Measurements from ENCODE around the gene TRAM2. TPM values are rescaled to one million over a fixed set of nuclear protein-coding genes. Genes with fewer than 3 reads are reported as not detected.
A peak's percentile ranks its signal among the peaks of the same experiment; 100 is the strongest.

Gene TRAM2
- total RNA-seq, 1 donor from 2014 or later = 12.6 TPM

GRCh38 chr6:52552278-52552643 lies 24.6 kb downstream of the TRAM2 start:
- intact Hi-C loops (cut with DNase I) = no loop called here
- DNase-seq (ENCODE audit: missing footprints) (no peak), ATAC-seq (no peak)

- DNase-seq (ENCODE audit: missing footprints) = peak; percentile 80
- peak; percentile 93 for ATAC-seq
- intact Hi-C loops (cut with DNase I) = no loop called here
These were observed 25.2 kb downstream of the TRAM2 start for GRCh38 chr6:52551483-52552277.

GRCh38 chr6:52550870-52551269 lies 26.0 kb downstream of the TRAM2 start:
- intact Hi-C loops (cut with DNase I) = no loop called here

GRCh38 chr6:52550014-52550575 lies 26.8 kb downstream of the TRAM2 start:
- DNase-seq (ENCODE audit: missing footprints) (no peak), ATAC-seq (no peak)
- intact Hi-C loops (cut with DNase I) = no loop called here

More at GRCh38 chr6:52550870-52551269, 26.0 kb downstream of the TRAM2 start:
- ATAC-seq (no peak), DNase-seq (ENCODE audit: missing footprints) (no peak)

GRCh38 chr6:52549428-52549827 lies 27.4 kb downstream of the TRAM2 start:
- DNase-seq (ENCODE audit: missing footprints) (no peak), ATAC-seq (no peak)
- intact Hi-C loops (cut with DNase I) = no loop called here

- intact Hi-C loops (cut with DNase I) = no loop called here
- DNase-seq (ENCODE audit: missing footprints) (no peak), ATAC-seq (no peak)
These were observed 27.9 kb downstream of the TRAM2 start for GRCh38 chr6:52548999-52549398.

GRCh38 chr6:52548353-52548713 lies 28.5 kb downstream of the TRAM2 start:
- DNase-seq (ENCODE audit: missing footprints) (no peak), ATAC-seq (no peak)
- intact Hi-C loops (cut with DNase I) = no loop called here

GRCh38 chr6:52547647-52548352 lies 29.1 kb downstream of the TRAM2 start:
- ATAC-seq (no peak), DNase-seq (ENCODE audit: missing footprints) (no peak)
- intact Hi-C loops (cut with DNase I) = loop anchor here (2.0 kb wide), 1 partner anchor 27 kb away; no protein-coding TSS in a partner anchor

GRCh38 chr6:52546678-52547077 lies 30.2 kb downstream of the TRAM2 start:
- ATAC-seq (no peak), DNase-seq (ENCODE audit: missing footprints) (no peak)
- intact Hi-C loops (cut with DNase I) = loop anchor here (2.0 kb wide), 1 partner anchor 28 kb away; no protein-coding TSS in a partner anchor

- intact Hi-C loops (cut with DNase I) = loop anchor here (2.0 kb wide), 1 partner anchor 29 kb away; no protein-coding TSS in a partner anchor
- ATAC-seq = no peak
- no peak for DNase-seq (ENCODE audit: missing footprints)
These were observed 30.7 kb downstream of the TRAM2 start for GRCh38 chr6:52546192-52546591.

GRCh38 chr6:52545406-52546119 lies 31.3 kb downstream of the TRAM2 start:
- ATAC-seq = no peak
- intact Hi-C loops (cut with DNase I) = loop anchor here (2.0 kb wide), 1 partner anchor 29 kb away; no protein-coding TSS in a partner anchor
- no peak for DNase-seq (ENCODE audit: missing footprints)

GRCh38 chr6:52544602-52545405 lies 32.1 kb downstream of the TRAM2 start:
- ATAC-seq = no peak
- intact Hi-C loops (cut with DNase I) = no loop called here
- no peak for DNase-seq (ENCODE audit: missing footprints)

GRCh38 chr6:52543729-52544601 lies 32.9 kb downstream of the TRAM2 start:
- intact Hi-C loops (cut with DNase I) = no loop called here
- DNase-seq (ENCODE audit: missing footprints) = no peak
- ATAC-seq = peak; percentile 32

GRCh38 chr6:52543262-52543661 lies 33.6 kb downstream of the TRAM2 start:
- no peak for DNase-seq (ENCODE audit: missing footprints)
- intact Hi-C loops (cut with DNase I) = no loop called here
- ATAC-seq = no peak

- intact Hi-C loops (cut with DNase I) = no loop called here
- ATAC-seq (no peak), DNase-seq (ENCODE audit: missing footprints) (no peak)
These were observed 35.7 kb downstream of the TRAM2 start for GRCh38 chr6:52541135-52541534.

GRCh38 chr6:52540286-52540902 lies 36.5 kb downstream of the TRAM2 start:
- DNase-seq (ENCODE audit: missing footprints) = no peak
- no peak for ATAC-seq
- intact Hi-C loops (cut with DNase I) = no loop called here

- intact Hi-C loops (cut with DNase I) = no loop called here
- ATAC-seq = no peak
These were observed 37.3 kb downstream of the TRAM2 start for GRCh38 chr6:52539607-52540006.

More at GRCh38 chr6:52539607-52540006, 37.3 kb downstream of the TRAM2 start:
- DNase-seq (ENCODE audit: missing footprints) = no peak
